Stimulated activated naive CD8-positive, alpha-beta T cell treated with anti-CD3 and anti-CD28 coated beads, Interleukin-15, amount 100 ng/mL, for 72 hours (primary cell): ENCODE data around the gene SMOC1.

Experiments used
- ATAC-seq: fragments of 150-1000 bp; cut with Tn5 transposase; 2 replicates; pipeline ENCODE4 v1.10.0; 2021; ENCODE audit warnings: mild to moderate bottlenecking, moderate library complexity
- DNase-seq, 2 donors: peaks; one replicate each; pipeline ENCODE4 v3.0.0; 2021 to 2022
- H3K27ac Mint-ChIP-seq, 2 donors: one replicate each; pipeline ENCODE4 v1.8.0; 2022; ENCODE audit warnings: mild to moderate bottlenecking in 2 of 2, mixed read lengths in 2 of 2, moderate library complexity in 2 of 2
- H3K27me3 Mint-ChIP-seq: one replicate; pipeline ENCODE4 v1.8.0; 2022; ENCODE audit warnings: mixed read lengths
- H3K4me1 Mint-ChIP-seq: one replicate; pipeline ENCODE4 v1.8.0; 2022; ENCODE audit warnings: mild to moderate bottlenecking, mixed read lengths
- H3K4me3 Mint-ChIP-seq, 2 donors: one replicate each; pipeline ENCODE4 v1.8.0; 2022; ENCODE audit warnings: mild to moderate bottlenecking in 2 of 2, mixed read lengths in 2 of 2, moderate library complexity in 1 of 2
- H3K9me3 Mint-ChIP-seq, 2 donors: one replicate each; pipeline ENCODE4 v1.8.0; 2022; ENCODE audit warnings: mixed read lengths in 2 of 2

SMOC1 gene

GRCh38 chr14:69909826-69910550, 30.8 kb downstream of the SMOC1 start:
- ATAC-seq = no peak
- Mint-ChIP-seq H3K4me3 (no peak overlapping the region), H3K27me3 (peaks cover 8% of the 10 kb centered on the region), H3K9me3 (no peaks in the 10 kb centered on the region), H3K4me1 (no peaks in the 10 kb centered on the region), H3K27ac (no peak overlapping the region)
- DNase-seq = no peak

- H3K4me1 Mint-ChIP-seq = no peaks in the 10 kb centered on the region
- H3K9me3 Mint-ChIP-seq = no peaks in the 10 kb centered on the region
- DNase-seq = no peak
- H3K4me3 Mint-ChIP-seq = no peak overlapping the region
- no peak for ATAC-seq
- no peak overlapping the region for H3K27ac Mint-ChIP-seq
- peaks cover 16% of the 10 kb centered on the region for H3K27me3 Mint-ChIP-seq
Observed at GRCh38 chr14:69910871-69911270, 31.7 kb downstream of the SMOC1 start.

GRCh38 chr14:69913686-69914085, 34.5 kb downstream of the SMOC1 start:
- DNase-seq = no peak
- Mint-ChIP-seq H3K4me1 (no peaks in the 10 kb centered on the region), H3K9me3 (no peaks in the 10 kb centered on the region), H3K27me3 (peaks cover 30% of the 10 kb centered on the region), H3K27ac (no peak overlapping the region), H3K4me3 (no peak overlapping the region)
- no peak for ATAC-seq

DNA sequence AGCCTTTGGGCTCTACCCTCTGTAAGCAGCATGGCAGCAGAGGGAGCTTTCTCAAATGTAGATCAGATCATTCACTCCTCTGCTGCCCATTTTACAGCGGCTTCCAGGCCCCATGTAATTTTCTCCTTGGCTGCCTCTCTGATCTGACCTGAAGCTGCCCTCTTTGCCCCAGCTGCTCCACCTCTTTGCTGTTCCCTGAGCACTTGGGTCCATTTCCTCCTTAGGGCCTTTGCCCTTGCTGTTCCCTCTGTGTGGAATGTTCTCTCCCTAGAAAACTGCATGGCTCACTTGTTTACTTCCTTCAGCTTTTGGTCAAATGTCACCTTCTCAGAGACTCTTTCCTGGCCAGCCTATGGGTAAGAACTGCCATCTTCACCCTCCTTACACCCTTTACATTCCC, 37.2 kb downstream of the SMOC1 start:
- no peak for ATAC-seq
- H3K9me3 Mint-ChIP-seq = no peaks in the 10 kb centered on the region
- H3K4me1 Mint-ChIP-seq = no peaks in the 10 kb centered on the region
- no peak overlapping the region for H3K4me3 Mint-ChIP-seq
- H3K27me3 Mint-ChIP-seq = peaks cover 25% of the 10 kb centered on the region
- DNase-seq = no peak
- no peak overlapping the region for H3K27ac Mint-ChIP-seq

- peaks cover 33% of the 10 kb centered on the region for H3K27me3 Mint-ChIP-seq
- no peak overlapping the region for H3K4me3 Mint-ChIP-seq
- no peak for DNase-seq
- H3K4me1 Mint-ChIP-seq = no peaks in the 10 kb centered on the region
- ATAC-seq = no peak
- no peak overlapping the region for H3K27ac Mint-ChIP-seq
- H3K9me3 Mint-ChIP-seq = no peaks in the 10 kb centered on the region
Observed at GRCh38 chr14:69917287-69917686, 38.1 kb downstream of the SMOC1 start.

- ATAC-seq = no peak
- Mint-ChIP-seq H3K27me3 (peaks cover 46% of the 10 kb centered on the region), H3K4me3 (no peak overlapping the region)
Observed at GRCh38 chr14:69919815-69920214, 40.6 kb downstream of the SMOC1 start.

GRCh38 chr14:69921052-69921451, 41.8 kb downstream of the SMOC1 start:
- Mint-ChIP-seq H3K4me1 (no peaks in the 10 kb centered on the region), H3K27ac (no peak overlapping the region), H3K27me3 (peaks cover 42% of the 10 kb centered on the region), H3K9me3 (no peaks in the 10 kb centered on the region), H3K4me3 (no peak overlapping the region)
- ATAC-seq (no peak), DNase-seq (no peak)

More at GRCh38 chr14:69919815-69920214, 40.6 kb downstream of the SMOC1 start:
- Mint-ChIP-seq H3K27ac (no peak overlapping the region), H3K9me3 (no peaks in the 10 kb centered on the region), H3K4me1 (no peaks in the 10 kb centered on the region)
- no peak for DNase-seq

DNA sequence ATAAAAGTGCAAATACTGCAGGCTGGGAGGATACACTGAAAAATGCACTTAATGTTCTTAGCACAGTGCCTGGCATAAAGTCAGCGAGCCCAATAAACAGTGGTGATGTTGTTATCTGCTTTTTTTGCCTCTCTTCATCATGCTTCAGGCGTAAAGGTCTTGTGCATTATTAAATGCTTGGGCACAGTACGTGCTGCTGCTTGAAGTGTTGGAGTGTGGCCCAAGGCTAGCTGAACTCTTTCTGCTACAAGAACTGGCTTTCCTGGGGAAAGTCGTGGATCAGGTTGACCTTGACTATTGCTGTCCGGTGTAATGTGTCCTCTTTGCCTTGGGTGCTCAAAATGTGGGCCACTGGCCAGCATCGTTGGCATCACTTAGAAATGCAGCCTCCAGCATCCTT, 43.0 kb downstream of the SMOC1 start:
- no peaks in the 10 kb centered on the region for H3K4me1 Mint-ChIP-seq
- ATAC-seq = no peak
- H3K9me3 Mint-ChIP-seq = no peaks in the 10 kb centered on the region
- H3K27me3 Mint-ChIP-seq = peaks cover 41% of the 10 kb centered on the region
- H3K4me3 Mint-ChIP-seq = no peak overlapping the region
- DNase-seq = no peak
- no peak overlapping the region for H3K27ac Mint-ChIP-seq

GRCh38 chr14:69924201-69924600, 45.0 kb downstream of the SMOC1 start:
- DNase-seq (no peak), ATAC-seq (no peak)
- Mint-ChIP-seq H3K9me3 (no peaks in the 10 kb centered on the region), H3K4me3 (no peak overlapping the region), H3K4me1 (no peaks in the 10 kb centered on the region), H3K27ac (no peak overlapping the region), H3K27me3 (peaks cover 52% of the 10 kb centered on the region)

- Mint-ChIP-seq H3K9me3 (no peaks in the 10 kb centered on the region), H3K4me1 (no peaks in the 10 kb centered on the region), H3K4me3 (no peak overlapping the region), H3K27me3 (peaks cover 71% of the 10 kb centered on the region), H3K27ac (no peak overlapping the region)
- ATAC-seq (no peak), DNase-seq (no peak)
Observed at GRCh38 chr14:69928111-69928523, 48.9 kb downstream of the SMOC1 start.

DNA sequence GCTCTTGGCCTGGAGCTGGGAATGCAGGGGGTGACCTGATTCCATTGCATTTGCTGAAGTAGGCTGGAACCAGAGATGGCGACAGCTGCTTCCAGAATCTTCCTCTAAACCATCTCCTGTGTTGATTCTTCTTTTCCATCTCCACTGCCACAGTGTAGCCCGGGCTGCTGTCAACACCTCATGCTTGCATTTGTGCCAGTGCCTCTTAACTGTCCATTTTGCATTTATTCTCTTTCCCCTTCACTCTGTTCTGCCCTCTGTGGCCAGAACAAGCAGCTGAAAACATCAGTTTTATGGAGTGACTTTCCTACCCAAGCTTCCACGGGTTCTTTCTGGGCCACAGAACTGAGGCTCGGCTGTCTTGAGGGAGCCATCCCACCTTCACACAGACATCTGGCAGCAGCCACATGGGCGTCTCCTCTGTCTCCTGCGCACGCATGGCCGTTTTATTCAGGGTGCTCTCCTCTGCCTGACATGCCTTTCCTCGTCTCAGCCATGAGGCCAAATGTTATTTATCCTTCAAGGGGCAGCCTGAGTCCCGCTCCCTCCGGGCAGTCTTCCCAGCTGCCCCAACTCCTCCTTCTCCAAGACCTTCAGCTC, 51.7 kb downstream of the SMOC1 start:
- DNase-seq (no peak), ATAC-seq (no peak)
- Mint-ChIP-seq H3K4me1 (no peaks in the 10 kb centered on the region), H3K27me3 (peaks cover 75% of the 10 kb centered on the region), H3K4me3 (no peak overlapping the region), H3K9me3 (no peaks in the 10 kb centered on the region), H3K27ac (no peak overlapping the region)

GRCh38 chr14:69931960-69932359, 52.7 kb downstream of the SMOC1 start:
- no peak overlapping the region for H3K4me3 Mint-ChIP-seq
- peaks cover 66% of the 10 kb centered on the region for H3K27me3 Mint-ChIP-seq
- no peak for ATAC-seq
- no peak overlapping the region for H3K27ac Mint-ChIP-seq
- no peaks in the 10 kb centered on the region for H3K4me1 Mint-ChIP-seq
- no peak for DNase-seq
- no peaks in the 10 kb centered on the region for H3K9me3 Mint-ChIP-seq

GRCh38 chr14:69932391-69932790, 53.2 kb downstream of the SMOC1 start:
- ATAC-seq (no peak), DNase-seq (no peak)
- H3K4me1 Mint-ChIP-seq = no peaks in the 10 kb centered on the region
- no peak overlapping the region for H3K4me3 Mint-ChIP-seq
- H3K27ac Mint-ChIP-seq = no peak overlapping the region
- H3K9me3 Mint-ChIP-seq = no peaks in the 10 kb centered on the region
- H3K27me3 Mint-ChIP-seq = peaks cover 64% of the 10 kb centered on the region

GRCh38 chr14:69933623-69934275, 54.5 kb downstream of the SMOC1 start:
- H3K27ac Mint-ChIP-seq = no peak overlapping the region
- ATAC-seq (no peak), DNase-seq (no peak)
- H3K4me3 Mint-ChIP-seq = no peak overlapping the region
- no peaks in the 10 kb centered on the region for H3K9me3 Mint-ChIP-seq
- peaks cover 73% of the 10 kb centered on the region for H3K27me3 Mint-ChIP-seq
- H3K4me1 Mint-ChIP-seq = no peaks in the 10 kb centered on the region

- no peak for ATAC-seq
Observed at GRCh38 chr14:69937367-69938081, 58.3 kb downstream of the SMOC1 start.

DNA sequence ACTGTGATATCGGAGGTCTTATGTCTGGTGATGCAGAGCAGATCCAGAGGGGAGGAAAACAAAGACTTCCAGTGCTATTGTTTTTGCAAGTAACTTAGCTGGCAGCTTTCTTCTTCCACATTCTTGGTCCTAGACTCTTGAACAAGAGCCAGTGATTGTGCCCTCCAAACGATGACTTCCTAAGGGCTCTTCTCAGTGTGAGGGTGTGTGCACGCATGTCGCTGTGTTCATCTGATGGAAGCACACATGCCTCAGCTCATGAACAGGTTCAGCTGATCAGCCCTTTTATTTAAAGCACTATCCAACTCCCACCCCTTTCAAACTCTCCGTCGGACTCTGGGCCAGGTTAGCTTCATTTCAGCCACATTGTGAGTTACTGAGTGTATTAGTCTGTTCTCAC, 59.5 kb downstream of the SMOC1 start:
- no peaks in the 10 kb centered on the region for H3K9me3 Mint-ChIP-seq
- ATAC-seq = no peak

More at GRCh38 chr14:69937367-69938081, 58.3 kb downstream of the SMOC1 start:
- H3K4me1 Mint-ChIP-seq = no peaks in the 10 kb centered on the region
- H3K4me3 Mint-ChIP-seq = no peak overlapping the region
- no peak overlapping the region for H3K27ac Mint-ChIP-seq
- H3K9me3 Mint-ChIP-seq = no peaks in the 10 kb centered on the region
- peaks cover 70% of the 10 kb centered on the region for H3K27me3 Mint-ChIP-seq
- no peak for DNase-seq

More for the DNA sequence above, 59.5 kb downstream of the SMOC1 start:
- Mint-ChIP-seq H3K27ac (peak overlapping the region in 1 of 2 donors; percentile 17), H3K27me3 (peaks cover 76% of the 10 kb centered on the region), H3K4me1 (no peaks in the 10 kb centered on the region), H3K4me3 (no peak overlapping the region)
- no peak for DNase-seq
